Astrocyte (in vitro differentiated cells and primary cell): ENCODE results near the gene NEAT1.

Experiments used
- CTCF ChIP-seq: IDR thresholded peaks from 2 replicates; pipeline ENCODE4 v1.5.1; 2011; ENCODE audit warnings: low read depth, mild to moderate bottlenecking, inconsistent platforms, low read length, moderate library complexity; ENCODE audit not compliant: insufficient read depth
- EZH2 ChIP-seq: IDR thresholded peaks from 2 replicates; pipeline ENCODE4 v1.6.1; 2012; ENCODE audit warnings: mild to moderate bottlenecking, low read length, inconsistent platforms; ENCODE audit not compliant: insufficient read depth

- TF ChIP-seq CTCF = no peak
- TF ChIP-seq EZH2 = no peak
These were observed 47.6 kb upstream of the NEAT1 start for GRCh38 chr11:65375012-65375411.
